ENCODE measurements around the gene ZBTB46.

The ZBTB46 gene

GRCh38 chr20:63744574-63745423, 86.3 kb downstream of the ZBTB46 start:
- no peak for DNase-seq

- no peak for DNase-seq
Measured at GRCh38 chr20:63744158-63744557, 86.9 kb downstream of the ZBTB46 start.

GRCh38 chr20:63743210-63743970, 87.7 kb downstream of the ZBTB46 start:
- DNase-seq = no peak

- no peak for DNase-seq
Measured at GRCh38 chr20:63742381-63743024, 88.6 kb downstream of the ZBTB46 start.

- DNase-seq = no peak
Measured at GRCh38 chr20:63741676-63742380, 89.2 kb downstream of the ZBTB46 start.

GRCh38 chr20:63741354-63741675, 89.7 kb downstream of the ZBTB46 start:
- no peak for DNase-seq

- peak; percentile 23 for DNase-seq
Measured at GRCh38 chr20:63740627-63741353, 90.3 kb downstream of the ZBTB46 start.

- DNase-seq = no peak
Measured at GRCh38 chr20:63740070-63740626, 90.9 kb downstream of the ZBTB46 start.

- peak; percentile 41 for DNase-seq
Measured at GRCh38 chr20:63739130-63740069, 91.7 kb downstream of the ZBTB46 start, which contains the start of gene SLC2A4RG. SLC2A4RG (plus strand) TSS chr20:63739776; CDS start chr20:63739913, 137 bp downstream.

GRCh38 chr20:63738687-63739129, 92.4 kb downstream of the ZBTB46 start:
- no peak for DNase-seq

GRCh38 chr20:63737945-63738686, 92.9 kb downstream of the ZBTB46 start:
- DNase-seq = no peak

GRCh38 chr20:63737695-63737944, 93.4 kb downstream of the ZBTB46 start:
- no peak for DNase-seq

- DNase-seq = no peak
Measured at GRCh38 chr20:63736893-63737694, 94.0 kb downstream of the ZBTB46 start.

GRCh38 chr20:63735859-63736718, 95.0 kb downstream of the ZBTB46 start, which contains the start of gene LIME1:
LIME1 (plus strand) TSS chr20:63736664; CDS start chr20:63737550, 886 bp downstream.
- no peak for DNase-seq

- no peak for DNase-seq
Measured at GRCh38 chr20:63734946-63735858, 95.9 kb downstream of the ZBTB46 start.

GRCh38 chr20:63734111-63734945, 96.7 kb downstream of the ZBTB46 start:
- no peak for DNase-seq
